Measurements from ENCODE around the gene AZI2.

Gene AZI2

DNA sequence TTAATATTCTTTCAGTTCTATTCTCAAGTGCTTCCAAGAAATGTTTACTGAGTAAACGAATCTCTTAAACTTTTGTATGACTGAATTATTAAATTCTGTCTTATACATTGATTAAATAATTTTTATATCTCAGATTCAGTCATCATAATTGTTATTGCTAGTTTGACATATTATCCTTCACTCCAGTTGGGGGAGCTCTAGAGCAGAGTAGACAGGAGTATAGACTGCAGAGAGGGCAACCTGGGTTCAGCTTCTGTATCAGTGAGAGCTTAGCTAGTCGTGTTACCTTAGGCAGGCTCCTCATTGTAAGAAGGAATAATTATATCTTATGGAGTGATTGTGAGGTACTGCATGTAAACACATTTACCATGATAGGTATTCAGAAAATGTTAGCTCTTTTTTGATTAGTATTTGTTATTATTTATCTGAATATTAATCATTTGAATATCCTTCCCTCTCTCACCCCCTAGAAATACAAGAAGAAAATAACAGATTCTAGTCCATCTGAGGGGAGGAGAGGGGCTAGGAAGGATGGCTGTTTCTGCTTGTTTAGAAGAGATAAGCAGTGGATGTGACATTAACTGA lies 31.1 kb downstream of the AZI2 start:
- POLR2A ChIA-PET = no interaction called here
- TF ChIP-seq, protein P1, sequence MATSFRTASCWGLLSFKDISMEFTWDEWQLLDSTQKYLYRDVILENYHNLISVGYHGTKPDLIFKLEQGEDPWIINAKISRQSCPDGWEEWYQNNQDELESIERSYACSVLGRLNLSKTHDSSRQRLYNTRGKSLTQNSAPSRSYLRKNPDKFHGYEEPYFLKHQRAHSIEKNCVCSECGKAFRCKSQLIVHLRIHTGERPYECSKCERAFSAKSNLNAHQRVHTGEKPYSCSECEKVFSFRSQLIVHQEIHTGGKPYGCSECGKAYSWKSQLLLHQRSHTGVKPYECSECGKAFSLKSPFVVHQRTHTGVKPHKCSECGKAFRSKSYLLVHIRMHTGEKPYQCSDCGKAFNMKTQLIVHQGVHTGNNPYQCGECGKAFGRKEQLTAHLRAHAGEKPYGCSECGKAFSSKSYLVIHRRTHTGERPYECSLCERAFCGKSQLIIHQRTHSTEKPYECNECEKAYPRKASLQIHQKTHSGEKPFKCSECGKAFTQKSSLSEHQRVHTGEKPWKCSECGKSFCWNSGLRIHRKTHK (tag by site-specific recombination; IDR thresholded peaks at IDR 0.05) = no peak
- TF ChIP-seq ZNF169 (tag by site-specific recombination; IDR thresholded peaks at IDR 0.05) (no peak), ZNF426 (tag by site-specific recombination; IDR thresholded peaks at IDR 0.05) (no peak), ZNF184 (tag by site-specific recombination; IDR thresholded peaks at IDR 0.05) (no peak)
- TF ChIP-seq, protein P2, sequence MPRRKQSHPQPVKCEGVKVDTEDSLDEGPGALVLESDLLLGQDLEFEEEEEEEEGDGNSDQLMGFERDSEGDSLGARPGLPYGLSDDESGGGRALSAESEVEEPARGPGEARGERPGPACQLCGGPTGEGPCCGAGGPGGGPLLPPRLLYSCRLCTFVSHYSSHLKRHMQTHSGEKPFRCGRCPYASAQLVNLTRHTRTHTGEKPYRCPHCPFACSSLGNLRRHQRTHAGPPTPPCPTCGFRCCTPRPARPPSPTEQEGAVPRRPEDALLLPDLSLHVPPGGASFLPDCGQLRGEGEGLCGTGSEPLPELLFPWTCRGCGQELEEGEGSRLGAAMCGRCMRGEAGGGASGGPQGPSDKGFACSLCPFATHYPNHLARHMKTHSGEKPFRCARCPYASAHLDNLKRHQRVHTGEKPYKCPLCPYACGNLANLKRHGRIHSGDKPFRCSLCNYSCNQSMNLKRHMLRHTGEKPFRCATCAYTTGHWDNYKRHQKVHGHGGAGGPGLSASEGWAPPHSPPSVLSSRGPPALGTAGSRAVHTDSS (tag by site-specific recombination; IDR thresholded peaks at IDR 0.05) = no peak
- CTCF ChIA-PET = interaction anchor here (0.6 to 1.2 kb wide), 5 partner anchors 10 to 807 kb away, joined by 3 to 16 read pairs (median 5); no protein-coding TSS in a partner anchor

DNA sequence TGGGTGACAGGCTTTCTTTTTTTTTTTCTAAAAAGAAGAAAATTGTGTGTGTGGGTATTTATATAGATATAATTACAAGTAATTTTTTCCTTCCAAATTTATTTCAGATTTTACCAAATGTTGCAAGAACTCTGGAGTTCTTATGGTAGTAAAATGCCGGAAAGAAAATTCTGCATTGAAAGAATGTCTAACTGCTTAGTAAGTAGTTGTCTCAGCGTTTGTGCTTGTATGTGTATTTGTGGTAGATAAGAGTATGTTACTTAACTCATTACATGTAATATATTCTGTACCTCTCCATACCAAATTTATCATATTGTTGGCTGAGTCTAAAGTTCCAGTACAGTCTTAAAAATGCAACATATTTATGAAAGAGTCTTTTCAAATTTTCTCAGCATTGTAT lies 32.4 kb downstream of the AZI2 start:
- CTCF ChIA-PET = no interaction called here
- H3K9me3 ChIP-seq (ENCODE audit: control insufficient read depth, insufficient read depth, low read depth, low read length) = no peaks in the 10 kb centered on the region
- POLR2A ChIA-PET = no interaction called here
- TF ChIP-seq ZNF571 (tag by site-specific recombination; IDR thresholded peaks at IDR 0.05) = no peak
- TF ChIP-seq, protein P3, sequence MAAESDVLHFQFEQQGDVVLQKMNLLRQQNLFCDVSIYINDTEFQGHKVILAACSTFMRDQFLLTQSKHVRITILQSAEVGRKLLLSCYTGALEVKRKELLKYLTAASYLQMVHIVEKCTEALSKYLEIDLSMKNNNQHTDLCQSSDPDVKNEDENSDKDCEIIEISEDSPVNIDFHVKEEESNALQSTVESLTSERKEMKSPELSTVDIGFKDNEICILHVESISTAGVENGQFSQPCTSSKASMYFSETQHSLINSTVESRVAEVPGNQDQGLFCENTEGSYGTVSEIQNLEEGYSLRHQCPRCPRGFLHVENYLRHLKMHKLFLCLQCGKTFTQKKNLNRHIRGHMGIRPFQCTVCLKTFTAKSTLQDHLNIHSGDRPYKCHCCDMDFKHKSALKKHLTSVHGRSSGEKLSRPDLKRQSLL (tag by site-specific recombination; IDR thresholded peaks at IDR 0.05) = no peak
- TF ChIP-seq ZSCAN30 (tag by site-specific recombination; IDR thresholded peaks at IDR 0.05) = no peak
- no peak for TF ChIP-seq WT1 (tag by site-specific recombination; IDR thresholded peaks at IDR 0.05)
- no peak for TF ChIP-seq ZNF558 (tag by site-specific recombination; IDR thresholded peaks at IDR 0.05)
- TF ChIP-seq ZBTB8A (tag by site-specific recombination; IDR thresholded peaks at IDR 0.05) = no peak
- TF ChIP-seq ZNF624 (tag by site-specific recombination; IDR thresholded peaks at IDR 0.05) = no peak
- TF ChIP-seq, protein P4, sequence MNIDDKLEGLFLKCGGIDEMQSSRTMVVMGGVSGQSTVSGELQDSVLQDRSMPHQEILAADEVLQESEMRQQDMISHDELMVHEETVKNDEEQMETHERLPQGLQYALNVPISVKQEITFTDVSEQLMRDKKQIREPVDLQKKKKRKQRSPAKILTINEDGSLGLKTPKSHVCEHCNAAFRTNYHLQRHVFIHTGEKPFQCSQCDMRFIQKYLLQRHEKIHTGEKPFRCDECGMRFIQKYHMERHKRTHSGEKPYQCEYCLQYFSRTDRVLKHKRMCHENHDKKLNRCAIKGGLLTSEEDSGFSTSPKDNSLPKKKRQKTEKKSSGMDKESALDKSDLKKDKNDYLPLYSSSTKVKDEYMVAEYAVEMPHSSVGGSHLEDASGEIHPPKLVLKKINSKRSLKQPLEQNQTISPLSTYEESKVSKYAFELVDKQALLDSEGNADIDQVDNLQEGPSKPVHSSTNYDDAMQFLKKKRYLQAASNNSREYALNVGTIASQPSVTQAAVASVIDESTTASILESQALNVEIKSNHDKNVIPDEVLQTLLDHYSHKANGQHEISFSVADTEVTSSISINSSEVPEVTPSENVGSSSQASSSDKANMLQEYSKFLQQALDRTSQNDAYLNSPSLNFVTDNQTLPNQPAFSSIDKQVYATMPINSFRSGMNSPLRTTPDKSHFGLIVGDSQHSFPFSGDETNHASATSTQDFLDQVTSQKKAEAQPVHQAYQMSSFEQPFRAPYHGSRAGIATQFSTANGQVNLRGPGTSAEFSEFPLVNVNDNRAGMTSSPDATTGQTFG (tag by site-specific recombination; IDR thresholded peaks at IDR 0.05; ENCODE audit: borderline replicate concordance) = no peak
- no peak for TF ChIP-seq ZNF138 (tag by site-specific recombination; IDR thresholded peaks at IDR 0.05; ENCODE audit: borderline replicate concordance)
- TF ChIP-seq ZNF112 (tag by site-specific recombination; IDR thresholded peaks at IDR 0.05) = no peak
- no peak for TF ChIP-seq ZNF830 (tag by site-specific recombination; IDR thresholded peaks at IDR 0.05; ENCODE audit: low read depth)
- TF ChIP-seq ZNF24 (tag by site-specific recombination; IDR thresholded peaks at IDR 0.05) = no peak
- no peak for TF ChIP-seq HOXD13 (CRISPR knock-in tag; IDR thresholded peaks at IDR 0.05; ENCODE audit: borderline replicate concordance)
- no peak for TF ChIP-seq ZNF394 (tag by site-specific recombination; IDR thresholded peaks at IDR 0.05; ENCODE audit: borderline replicate concordance)
- peaks cover 0 to 11% of the 10 kb centered on the region in 2 experiments; a peak in 1 of 3 replicates for H3K36me3 ChIP-seq (ENCODE audit: control insufficient read depth in 2 of 2, insufficient read depth in 1 of 2, low read length in 2 of 2)
- no peaks in the 10 kb centered on the region for H3K4me1 ChIP-seq (ENCODE audit: control insufficient read depth, insufficient read depth, low read length)
- no peak overlapping the region for H3K4me3 ChIP-seq (ENCODE audit: low read depth, low read length)
- H3K27ac ChIP-seq (ENCODE audit: extremely low read depth, low read depth, low read length) = no peak overlapping the region

More for the DNA sequence above, 31.1 kb downstream of the AZI2 start:
- no peaks in the 10 kb centered on the region for H3K4me1 ChIP-seq (ENCODE audit: control insufficient read depth, insufficient read depth, low read length)
- peaks cover 0 to 18% of the 10 kb centered on the region in 2 experiments; a peak in 1 of 3 replicates for H3K36me3 ChIP-seq (ENCODE audit: control insufficient read depth in 2 of 2, insufficient read depth in 1 of 2, low read length in 2 of 2)
- no peak overlapping the region for H3K27ac ChIP-seq (ENCODE audit: extremely low read depth, low read depth, low read length)
- no peaks in the 10 kb centered on the region for H3K9me3 ChIP-seq (ENCODE audit: control insufficient read depth, insufficient read depth, low read depth, low read length)
- H3K4me3 ChIP-seq (ENCODE audit: low read depth, low read length) = no peak overlapping the region
